Cerebellar cortex (tissue), 1 donor: ENCODE results near the gene LOC128125822.
"Not testable (repeated sequence)": the region's sequence is repeated elsewhere in the genome, so short reads cannot be mapped to it uniquely, and the experiment has no call there.

Experiments used
- DNase-seq: peaks from one replicate; pipeline ENCODE4 v3.0.0-alpha.2; 2015; ENCODE audit warnings: low spot score

The LOC128125822 gene

DNA sequence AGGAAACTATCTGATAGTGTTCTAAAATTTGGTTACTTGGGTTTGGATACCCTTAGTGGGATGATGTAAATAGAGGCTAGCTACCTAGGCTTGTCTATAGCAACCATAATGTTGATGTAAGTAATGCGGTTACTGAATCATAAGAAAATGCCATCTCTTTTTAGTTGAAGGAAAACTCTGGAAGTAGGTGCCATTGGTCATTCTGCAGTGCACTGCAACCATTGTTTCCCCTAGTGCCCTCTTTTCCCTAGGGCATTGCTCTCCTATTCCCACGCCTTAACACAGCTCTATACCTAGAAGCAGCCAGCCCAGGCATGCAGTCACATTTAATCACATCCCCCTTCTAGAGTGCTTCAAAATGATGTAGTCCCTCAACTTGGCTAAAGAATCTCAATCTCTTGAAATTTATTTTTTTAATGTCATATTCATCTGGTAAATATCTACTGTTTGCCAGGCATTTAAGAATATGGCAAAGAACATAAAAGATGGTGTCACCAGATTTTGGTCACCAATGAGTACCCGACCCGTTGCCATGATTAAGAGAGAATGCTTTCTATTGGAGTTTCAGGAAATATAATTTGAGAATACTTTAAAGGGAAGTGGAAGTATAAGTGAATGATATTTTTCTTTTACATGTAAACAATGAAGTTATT lies 10.4 kb downstream of the LOC128125822 start:
- no peak for DNase-seq

DNA sequence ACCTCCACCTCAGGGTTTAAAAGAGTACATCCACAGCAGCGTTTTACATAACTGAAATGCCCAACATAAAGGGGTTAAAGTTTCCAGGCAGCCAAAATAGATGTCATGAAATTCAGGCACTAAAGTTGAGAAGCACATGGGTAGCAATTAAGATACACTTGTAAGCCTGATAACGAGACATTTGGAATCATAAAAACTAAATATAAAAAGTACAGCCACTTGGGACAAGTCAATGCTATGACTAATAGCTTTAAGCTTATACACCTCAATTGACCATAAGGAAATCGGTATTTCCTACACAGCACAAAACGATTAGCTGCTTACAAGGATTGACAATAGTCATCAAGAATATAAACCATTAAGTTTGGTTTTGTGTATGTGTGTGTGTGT lies 11.8 kb downstream of the LOC128125822 start:
- no peak for DNase-seq

DNA sequence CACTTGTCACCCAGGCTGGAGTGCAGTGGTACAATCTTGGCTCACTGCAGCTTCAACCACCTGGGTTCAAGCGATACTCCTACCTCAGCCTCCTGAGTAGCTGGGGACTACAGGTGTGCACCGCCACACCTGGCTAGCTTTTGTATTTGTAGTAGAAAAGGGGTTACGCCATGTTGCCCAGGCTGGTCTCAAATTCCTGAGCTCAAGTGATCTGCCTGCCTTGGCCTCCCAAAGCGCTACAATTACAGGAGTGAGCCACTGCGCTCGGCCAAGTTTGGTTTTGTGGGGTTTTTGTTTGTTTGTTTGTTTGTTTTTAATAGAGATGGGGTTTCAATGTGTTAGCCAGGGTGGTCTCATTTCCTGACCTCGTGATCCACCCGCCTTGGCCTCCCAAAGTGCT lies 12.3 kb downstream of the LOC128125822 start:
- no peak for DNase-seq

DNA sequence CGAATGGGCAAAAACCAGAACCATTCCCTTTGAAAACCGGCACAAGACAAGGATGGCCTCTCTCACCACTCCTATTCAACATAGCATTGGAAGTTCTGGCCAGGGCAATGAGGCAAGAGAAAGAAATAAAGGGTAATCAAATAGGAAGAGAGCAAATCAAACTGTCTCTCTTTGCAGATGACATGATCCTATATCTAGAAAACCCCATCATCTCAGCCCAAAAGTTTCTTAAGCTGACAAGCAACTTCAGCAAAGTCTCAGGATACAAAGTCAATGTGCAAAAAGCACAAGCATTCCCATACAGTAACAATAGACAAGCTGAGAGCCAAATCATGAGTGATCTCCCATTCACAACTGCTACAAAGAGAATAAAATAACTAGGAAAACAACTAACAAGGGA lies 13.4 kb downstream of the LOC128125822 start:
- not testable (repeated sequence) for DNase-seq

DNA sequence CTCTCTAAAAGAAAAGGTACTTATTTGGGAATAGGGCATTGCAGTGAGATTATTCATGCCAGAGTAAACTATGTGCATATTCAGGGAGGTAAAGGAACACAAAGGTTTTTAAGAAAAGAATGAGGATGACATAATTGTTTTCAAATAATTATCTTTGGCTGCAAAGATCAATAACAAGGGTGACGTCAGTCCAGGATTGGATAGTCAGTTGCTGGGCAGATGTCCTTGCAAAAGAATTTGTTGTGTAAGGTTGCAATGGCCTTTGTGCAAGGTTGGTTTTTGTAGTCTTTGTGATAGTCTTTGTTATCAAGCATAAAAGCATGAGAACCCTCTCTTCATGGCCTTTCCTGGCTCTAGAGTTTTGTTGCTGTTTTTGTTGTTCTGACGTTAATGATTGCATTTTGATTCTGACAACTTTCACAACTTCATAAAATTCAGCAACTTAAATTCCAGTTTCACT lies 17.7 kb downstream of the LOC128125822 start:
- no peak for DNase-seq

DNA sequence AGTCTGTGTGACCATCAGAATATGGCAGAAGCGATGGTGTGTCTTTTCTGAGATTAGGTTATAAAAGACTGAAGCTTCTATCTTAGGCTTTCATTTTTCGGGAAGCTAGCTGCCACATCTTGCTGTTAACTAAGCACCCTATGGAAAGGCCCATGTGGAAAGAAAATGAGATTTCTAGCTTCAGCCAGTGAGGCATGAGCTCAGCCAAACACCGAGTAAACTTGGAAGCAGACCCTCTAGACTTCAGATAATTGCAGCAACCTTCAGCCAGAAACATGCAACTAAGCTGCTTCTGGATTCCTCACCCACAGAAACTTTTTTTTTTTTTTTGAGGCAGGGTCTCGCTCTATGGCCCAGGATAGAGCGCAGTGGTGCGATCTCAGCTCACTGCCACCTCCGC lies 20.6 kb downstream of the LOC128125822 start:
- no peak for DNase-seq

DNA sequence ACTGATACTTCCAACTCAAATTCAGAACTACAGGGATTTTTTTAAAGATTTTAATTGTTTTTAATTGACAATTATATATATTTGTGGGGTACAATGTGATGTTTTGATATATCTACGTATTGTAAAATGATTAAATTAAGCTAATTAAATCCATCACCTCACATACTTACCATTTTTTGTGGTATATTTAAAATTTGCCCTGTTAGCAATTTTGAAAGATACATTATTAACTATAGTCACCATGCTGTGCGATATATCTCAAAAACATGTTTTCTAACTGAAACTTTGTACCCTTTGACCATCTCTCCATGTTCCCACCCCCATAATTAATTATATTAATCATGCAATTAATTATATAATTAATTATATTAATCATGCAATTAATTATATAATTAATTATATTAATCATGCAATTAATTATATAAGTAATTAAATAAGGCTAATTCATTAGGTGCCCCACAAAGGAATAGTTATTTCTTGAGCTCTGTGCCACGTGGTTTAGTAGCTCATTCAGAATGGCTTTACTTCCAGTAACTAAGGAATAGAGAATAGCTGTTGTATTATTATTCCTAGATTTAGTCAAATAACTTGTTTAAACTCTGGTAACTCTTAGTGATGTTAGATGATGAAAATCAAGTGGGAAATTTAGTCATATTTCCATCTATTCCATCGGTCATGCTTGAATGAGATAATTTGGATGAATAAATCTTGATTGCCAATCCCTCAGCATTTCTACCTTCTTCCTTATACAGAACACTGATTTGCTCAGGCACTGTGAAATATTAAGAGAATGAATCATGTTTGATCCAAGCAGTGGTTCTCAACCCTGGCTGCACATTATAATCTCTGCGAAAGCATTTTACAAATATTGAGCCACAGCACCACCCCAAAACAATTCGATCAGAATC lies 25.1 kb downstream of the LOC128125822 start:
- DNase-seq: no peak

DNA sequence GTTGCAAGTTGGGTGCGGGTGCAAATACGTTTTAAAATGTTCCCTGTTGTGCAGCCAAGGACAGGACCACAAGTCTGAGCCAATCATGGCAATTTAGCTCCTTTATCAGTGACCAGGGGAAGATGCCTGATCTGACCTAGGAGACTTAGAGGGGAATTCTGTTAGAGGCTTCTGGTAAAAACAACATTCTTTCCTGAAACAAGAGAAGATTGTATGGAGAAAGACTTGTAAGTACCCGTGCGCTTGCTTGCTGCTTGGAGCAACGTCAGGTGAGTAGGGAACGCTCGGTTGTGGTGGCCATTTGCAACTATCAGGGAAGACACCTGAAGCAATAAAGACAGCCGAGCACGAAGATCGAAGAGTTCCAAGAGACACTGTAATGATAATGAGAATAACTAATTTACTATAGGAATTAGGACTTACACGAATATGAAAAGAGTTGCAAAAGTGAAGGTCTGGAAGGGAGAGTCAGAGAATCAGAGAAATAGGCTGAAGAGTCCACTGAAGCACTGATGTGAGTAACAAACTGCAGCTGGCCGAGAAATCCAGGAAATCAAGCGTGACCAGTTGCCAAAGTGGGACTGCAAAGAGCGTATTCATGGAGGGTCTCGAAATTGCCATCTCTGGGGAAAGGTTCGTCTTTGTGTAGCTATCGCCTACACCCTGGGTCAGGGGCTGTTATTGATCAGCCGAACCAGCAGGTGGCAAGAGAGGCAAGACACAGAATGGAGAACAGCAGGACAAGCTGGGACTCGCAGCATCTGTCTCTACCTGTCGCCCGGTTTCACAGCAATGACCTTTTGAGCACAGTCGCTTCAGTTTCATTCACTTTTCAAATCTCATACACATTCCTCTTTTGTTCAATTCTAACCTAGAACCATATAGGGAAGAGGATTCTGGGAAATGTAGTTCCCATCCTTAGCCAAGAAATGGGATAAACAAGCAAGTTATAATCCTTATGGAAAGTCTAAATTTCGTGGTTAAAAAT lies 26.1 kb downstream of the LOC128125822 start:
- peak; percentile 84 for DNase-seq

DNA sequence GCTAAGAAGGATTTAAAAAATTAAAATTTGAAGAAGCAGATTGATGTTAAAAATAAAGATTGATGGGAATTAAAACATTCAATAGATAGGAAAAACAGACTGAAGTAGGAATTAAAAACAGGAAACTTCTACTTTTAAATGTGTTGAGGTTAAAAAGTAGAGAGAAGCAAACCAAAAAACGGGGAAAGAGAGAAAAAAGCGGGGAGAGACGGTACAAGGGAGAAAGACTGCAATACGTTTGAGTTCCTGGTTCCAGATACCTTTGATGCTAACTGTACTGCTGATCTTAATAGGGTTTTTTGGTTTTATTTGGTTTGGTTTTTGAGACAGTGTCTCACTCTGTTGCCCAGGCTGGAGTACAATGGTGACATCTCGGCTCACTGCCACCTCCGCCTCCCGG lies 27.0 kb downstream of the LOC128125822 start:
- DNase-seq: no peak

DNA sequence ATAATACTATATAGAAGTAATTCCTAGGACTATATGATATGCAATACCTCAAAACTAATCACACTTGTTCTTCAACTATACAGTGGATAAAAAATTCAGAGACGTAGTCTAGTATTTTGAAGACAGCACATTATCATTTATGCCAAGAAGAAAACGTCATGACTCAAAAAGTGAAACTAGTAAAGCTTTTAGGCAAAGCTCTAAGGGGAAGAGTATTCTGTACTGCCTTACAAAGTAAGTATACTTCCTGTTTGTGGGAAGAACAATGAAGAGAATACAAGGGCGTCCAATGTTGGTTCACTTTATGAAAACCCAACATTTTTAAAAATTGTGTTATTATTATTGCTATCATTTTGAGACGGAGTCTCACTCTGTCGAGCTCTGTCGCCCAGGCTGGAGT lies 27.9 kb downstream of the LOC128125822 start:
- DNase-seq: no peak

DNA sequence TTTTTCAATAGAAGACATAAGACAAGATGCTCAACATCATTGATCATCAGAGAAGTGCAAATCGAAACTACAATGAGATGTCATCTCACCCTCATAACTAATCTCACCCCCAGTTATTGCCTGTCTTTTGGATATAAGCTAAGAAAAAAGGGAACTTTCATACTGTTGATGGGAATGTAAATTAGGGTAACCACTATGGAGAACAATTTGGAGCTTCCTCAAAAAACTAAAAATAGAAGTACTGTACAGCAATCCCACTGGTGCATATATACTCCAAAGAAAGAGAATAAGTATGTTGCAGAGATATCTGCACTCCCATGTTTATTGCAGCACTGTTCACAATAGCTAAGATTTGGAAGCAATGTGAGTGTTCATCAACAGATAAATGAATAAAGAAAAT lies 37.0 kb downstream of the LOC128125822 start:
- DNase-seq: no peak

DNA sequence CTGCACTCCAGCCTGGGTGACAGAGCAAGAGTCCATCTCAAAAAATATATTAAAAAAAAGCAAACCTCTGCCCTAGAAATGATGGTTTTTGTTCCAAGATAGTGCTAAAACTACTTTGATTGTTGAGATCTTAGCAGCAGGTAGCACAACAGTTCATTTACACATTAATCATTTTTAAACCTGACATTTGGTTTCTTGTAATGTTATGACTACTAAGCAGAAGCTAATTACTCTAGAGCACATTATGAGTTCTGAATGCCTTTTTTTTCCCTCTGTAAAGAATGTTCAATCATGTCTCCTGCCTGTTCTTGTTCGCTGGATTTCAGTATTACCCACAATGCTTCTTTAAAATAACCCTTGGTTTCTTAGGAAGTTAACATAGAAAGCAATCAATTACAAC lies 38.7 kb downstream of the LOC128125822 start:
- DNase-seq: no peak

DNA sequence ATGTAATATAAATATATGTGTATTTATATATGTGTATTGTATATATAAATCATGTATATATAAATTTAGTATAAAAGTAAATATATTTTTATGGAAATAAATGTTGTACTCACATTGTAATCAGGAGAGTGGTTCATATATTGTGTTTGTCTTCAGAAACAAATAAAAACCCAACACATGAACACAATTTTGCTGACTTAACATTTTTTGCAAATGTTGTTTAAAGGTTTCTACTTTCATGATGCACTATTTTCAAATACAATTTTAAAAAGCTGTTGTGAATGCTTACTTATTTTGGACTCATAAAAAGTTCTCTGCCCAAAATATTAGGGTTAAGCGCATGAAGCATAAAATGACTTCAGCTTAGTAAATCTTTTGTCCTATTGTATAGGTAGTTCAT lies 39.3 kb downstream of the LOC128125822 start:
- no peak for DNase-seq

DNA sequence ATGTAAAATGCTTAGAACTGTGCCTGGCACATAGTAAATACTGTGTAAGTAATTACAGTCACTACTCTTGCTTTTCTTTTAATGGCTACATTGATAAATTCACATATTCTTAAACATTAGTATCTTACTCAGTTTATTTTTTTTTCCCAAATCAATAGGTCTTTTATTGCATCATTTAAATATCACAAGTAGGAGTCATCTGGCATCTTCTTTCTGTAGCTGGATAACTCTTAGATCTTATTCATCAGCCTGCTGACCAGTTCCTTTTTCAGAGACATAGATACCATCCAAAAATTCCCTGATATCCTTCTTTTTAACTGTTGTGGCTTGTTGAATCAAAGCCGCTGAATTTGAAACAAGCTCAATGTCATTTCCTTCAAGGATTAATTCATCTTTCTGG lies 43.3 kb downstream of the LOC128125822 start:
- DNase-seq: no peak
